Right lung (tissue), 5 donors: Measurements from ENCODE around the gene FSTL4. TPM values are rescaled to one million over a fixed set of nuclear protein-coding genes. Genes with fewer than 3 reads are reported as not detected.

Experiments
- DNase-seq, 2 donors: peaks; one replicate each; pipeline ENCODE4 v3.0.0-alpha.2; 2013
- polyA plus RNA-seq, 5 donors: library from polyadenylated mRNA; unstranded; fragments of 120-200 nt; gene quantifications; one replicate each; pipeline versions ENCODE4 v1.2.1 to v1.2.3, GENCODE V29; 2013; ENCODE audit warnings: inconsistent platforms in 1 of 5, low replicate concordance in 1 of 5; ENCODE audit not compliant: insufficient read length in 5 of 5, insufficient read depth in 1 of 5

The FSTL4 gene
- polyA plus RNA-seq, 5 donors, result 0.14 to 0.27 (median 0.19) TPM; not detected in 1

DNA sequence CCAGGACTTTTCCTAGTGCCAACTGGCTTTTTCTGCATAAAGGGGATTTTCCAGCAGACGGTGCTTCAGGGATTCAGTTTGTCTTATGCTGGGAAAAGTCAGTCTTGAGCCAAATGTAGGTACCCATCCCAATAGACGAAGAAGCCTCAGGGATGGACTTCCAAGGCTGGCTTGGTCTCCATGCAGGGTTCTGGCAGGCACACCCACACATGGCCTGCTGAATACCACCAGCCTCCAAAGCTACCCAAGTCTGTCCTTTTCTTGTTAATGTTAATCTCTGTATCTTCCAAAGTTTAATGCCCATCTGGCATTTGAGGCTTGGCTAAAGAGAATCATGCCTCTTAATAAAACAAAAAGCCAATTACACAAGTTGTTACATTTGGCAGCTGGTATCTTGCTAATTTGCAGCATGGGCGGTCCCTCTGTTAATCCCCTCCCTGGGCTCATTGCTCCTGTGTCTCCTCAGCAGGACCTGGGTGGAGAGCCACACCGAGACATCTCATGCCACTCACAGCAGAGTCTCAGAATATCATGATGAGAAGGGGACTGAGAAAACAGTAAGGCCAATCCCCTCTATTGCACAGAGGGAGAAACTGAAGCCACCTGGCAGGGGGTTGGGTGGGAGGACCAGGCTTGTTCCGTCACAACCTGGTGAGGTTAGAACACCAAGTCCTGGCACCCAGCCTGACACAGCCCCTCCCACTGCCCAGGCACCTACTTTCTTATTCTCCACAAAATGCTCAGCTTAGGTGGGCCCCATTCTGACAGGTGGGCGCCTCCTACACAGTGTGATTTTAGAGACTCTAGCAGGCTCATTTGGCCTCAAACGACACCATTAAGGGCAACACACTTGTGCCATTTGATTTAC is 243.2 kb downstream of the FSTL4 start:
- no peak for DNase-seq

DNA sequence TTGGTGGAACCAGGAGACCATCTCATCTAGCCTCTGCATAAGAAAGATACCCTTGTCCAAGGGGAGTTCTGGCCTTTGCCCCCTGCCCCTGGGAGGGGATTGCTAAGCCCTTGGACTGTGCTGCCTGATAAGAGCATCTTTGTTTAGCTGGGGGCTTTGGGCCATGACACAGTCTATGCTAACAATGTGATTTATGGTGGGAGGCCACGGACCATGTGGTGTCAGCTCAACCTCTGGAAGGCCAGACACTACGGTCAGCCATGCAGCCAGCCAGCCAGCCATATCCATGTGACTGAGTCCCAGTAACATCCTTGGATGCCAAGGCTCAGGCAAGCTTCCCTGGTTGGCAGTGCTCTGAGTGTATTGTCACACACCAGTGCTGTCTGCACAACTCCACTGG is 244.4 kb downstream of the FSTL4 start:
- DNase-seq, result no peak

DNA sequence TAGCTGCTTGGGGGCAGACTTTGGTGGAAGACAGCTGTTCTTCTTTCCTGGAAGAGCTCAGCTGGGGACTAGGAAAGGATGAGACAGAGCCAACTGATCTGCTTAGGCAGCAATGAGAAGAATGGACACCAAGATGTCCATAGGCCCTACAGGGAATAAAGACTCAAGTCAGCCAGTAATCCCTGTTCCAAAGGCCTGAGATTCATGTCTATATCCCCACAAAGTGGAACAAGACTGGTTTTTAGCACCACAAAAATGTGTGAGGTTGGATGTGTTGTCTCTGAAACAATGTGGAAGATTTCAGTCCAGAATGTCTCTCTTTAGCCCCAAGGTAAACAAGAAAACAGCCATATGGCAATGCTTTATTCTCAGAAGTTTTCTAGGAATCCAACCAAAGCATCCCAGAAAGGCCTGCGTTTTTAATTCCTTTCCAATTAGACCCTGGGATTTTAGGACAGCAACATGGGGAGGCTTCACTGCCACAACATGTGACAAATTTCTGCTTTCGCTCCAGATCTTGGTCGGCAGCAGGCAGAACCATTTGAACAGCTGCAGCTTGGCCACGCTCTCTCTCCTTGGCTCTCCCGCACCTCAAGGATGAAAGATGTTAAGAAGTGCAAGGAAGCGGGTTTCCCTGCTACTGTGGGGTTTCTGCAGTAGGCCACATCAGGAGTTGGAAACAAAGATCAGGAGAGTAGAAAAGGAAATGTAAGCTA is 245.1 kb downstream of the FSTL4 start:
- no peak for DNase-seq

DNA sequence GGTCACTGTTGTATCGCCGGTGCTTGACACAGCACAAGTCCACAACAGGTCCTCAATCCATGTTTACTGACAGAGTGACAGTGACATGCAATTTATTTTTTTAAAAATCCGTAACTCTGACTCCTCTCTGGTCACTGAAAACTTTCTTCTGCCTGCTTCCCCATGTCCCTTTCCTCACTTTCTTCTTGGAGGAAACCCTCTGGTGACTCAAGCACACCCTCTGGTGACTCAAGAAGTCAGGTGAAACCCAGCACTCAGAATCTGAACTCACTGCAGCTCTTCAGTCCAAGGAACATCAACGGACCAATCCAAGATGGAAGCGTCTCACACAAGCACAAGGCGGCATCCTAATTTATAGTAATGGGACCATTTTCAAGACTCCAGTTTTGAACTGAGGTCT is 245.9 kb downstream of the FSTL4 start:
- no peak for DNase-seq

DNA sequence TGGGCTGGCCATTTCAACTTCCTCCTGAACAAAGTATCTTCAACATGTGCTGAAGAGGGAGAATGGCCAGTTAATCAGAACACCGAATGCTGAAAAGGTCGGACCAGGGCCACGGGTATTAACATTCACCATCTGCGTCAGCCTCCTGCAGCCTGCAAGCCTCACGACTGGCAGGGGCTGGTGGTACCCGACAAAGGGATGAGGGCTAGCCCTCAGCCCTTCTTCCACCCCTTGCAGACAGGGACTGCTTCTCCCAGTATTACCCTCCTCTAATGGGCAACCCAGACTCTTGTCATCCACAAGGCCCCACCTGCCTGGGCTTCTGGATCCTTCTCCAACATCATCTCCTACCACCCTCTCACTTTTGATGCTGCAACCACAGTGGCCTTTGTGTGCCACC is 246.6 kb downstream of the FSTL4 start:
- no peak for DNase-seq

DNA sequence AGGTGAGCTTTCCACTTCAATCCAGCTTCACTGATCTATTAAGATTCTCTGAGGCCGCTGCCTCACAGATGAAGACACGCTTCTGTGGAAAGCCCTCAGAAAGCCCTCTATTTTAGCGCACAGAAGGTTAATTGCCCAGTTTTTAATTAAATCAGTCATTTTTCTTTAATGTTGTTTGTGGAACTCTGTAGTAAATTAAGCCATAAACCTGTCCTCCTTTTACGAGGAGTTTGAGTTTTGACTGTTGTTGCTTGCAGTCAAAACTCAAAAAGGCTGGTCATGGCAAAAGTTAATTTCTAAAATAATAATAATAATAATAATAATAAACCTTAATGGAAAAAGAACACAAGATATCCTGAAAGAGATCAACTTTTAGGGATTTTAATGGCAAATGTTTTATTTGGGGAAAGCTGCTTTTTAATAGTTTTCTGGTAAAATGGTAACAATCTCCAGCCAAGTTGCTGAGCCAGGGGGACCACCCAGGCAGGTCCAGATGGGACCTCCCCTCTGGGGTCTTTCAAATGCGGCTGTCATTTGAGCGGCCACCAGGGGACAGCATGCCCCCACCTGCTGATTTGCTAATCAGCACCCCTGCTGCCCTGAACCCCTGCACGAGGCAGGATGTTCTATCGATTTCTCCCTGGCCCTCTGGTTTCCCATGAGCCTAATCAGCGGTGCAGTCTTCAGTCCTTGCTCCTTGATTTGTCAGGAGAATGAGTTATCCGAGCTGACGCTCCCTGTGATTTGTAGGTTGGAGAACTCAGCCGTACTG is 247.2 kb downstream of the FSTL4 start:
- DNase-seq, result no peak

DNA sequence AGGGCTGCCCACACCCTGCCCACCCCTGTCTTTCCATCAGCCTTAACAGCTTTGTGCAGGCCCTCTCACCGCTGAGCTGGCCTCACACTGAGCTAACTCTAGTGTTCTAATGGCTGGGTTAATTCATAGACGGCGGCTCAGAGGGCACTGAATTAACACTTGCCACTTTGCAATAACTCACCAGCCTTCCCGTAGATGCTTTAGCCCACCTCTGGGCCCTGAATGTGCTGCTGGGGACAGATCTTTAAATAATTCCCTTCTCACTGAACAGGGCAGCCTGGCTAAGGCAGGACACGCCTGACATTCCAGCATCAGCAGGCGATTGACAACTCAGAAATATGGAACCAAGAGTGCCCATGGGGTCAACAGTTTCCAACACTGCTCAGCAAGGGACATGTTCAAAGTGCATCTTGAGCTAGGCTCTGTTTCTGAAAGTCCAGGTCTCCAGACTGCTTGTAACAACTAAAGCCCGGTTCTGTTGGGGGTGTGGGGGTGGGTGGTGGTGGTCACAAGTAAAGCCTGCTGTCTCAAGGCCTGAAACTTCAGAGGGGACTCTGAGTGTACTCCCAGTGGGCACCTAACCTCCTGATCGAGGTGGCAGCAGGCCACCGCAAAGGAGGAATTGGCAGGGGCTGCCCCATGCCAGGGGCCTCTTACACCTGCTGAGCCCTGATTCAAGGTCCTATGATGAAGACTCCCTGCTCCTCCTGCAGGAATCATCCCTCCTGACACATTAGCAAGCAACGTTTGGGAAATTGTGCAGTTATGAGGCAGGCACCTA is 248.3 kb downstream of the FSTL4 start:
- DNase-seq, result no peak

DNA sequence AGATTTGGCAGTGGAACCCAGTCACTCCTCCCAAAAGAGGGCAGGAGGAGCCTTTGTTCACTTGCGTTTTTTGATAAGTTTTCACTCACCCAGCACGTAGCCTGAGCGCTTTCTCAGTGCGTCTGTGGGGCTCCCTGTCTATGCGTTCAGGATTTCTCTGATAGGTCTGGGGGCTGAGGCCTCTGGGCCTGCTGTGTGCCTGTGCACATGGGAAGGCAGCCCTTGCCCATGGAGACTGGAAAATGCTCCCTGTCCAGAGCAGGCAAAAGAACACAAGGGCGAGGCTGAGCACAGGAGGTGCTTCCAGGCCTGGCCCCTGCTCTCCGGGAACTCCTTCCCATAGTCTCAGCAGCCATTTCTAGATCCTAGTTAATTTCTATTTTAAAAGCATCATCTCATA is 249.9 kb downstream of the FSTL4 start:
- DNase-seq, result no peak

DNA sequence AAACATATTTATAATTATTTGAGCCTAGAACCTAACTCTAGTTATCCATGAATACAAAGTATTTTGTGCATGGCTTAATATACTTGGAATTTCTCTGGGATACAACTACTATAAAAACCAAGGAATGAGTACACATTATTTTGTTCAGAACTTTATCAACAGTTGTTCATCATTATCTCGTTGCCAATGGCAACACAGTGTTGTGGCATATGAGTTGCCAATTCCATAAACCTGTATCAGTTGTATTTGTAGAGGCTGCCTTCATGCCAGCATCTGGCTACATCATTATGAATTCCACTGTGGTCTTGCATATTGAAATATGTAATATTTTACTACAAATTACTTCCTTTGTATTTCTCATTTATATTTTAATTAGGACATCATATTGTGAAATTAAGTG is 250.4 kb downstream of the FSTL4 start:
- DNase-seq, result no peak

DNA sequence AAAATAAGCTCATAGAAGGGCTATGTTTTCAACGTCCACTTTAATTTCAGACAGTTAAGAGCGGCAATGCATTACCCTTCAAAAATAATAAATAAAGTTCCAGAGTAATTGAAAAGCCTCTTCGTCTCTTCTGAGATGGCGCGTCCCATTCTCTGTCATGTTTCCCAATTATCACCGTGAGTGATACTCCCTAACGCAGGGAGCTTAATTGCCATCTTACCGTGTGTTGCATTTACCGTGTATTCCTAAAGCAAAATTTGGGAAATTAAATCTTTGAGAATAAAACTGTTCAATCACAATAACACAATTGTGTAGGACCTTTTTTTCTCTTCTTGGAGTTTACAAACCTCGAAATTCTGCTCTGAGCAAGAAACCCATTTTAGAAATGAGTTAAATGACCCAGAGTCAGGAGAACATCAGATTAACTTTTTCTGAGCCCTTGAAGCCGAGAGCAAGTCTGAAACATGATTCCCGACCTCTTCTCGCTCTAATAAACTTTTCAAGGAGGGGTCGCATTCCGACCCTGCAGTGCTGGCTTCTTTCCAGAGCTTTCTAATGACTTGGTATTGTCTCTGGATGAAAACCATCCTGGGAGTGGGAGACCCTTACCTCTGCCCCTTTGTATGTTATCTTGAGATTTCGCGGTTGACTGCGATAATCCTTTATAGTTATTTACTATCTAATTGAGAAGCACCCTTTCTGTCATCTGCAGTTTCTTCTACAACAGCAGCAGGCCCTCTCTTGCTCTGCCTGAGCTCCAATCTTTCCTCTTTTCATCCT is 251.5 kb downstream of the FSTL4 start:
- DNase-seq, result no peak

DNA sequence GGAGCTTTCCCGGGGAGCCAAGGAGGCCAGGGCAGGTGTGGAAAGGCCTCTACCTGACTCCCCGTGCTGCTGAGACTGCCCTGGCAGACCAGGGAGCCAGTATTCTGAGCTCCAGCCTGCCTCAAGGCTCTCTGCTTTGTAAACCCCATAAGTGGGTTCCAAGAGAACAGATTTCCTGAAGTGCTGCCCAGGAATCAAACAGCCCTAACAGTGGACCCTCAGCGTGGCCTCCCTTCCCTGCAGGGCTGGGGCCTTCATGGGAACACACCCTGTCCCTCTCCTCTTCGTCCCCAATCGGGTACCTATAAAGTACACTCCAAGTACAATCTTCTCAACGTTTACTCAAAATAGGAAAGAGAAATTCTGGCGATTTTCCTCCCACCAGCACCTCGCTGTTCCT is 252.5 kb downstream of the FSTL4 start:
- no peak for DNase-seq

DNA sequence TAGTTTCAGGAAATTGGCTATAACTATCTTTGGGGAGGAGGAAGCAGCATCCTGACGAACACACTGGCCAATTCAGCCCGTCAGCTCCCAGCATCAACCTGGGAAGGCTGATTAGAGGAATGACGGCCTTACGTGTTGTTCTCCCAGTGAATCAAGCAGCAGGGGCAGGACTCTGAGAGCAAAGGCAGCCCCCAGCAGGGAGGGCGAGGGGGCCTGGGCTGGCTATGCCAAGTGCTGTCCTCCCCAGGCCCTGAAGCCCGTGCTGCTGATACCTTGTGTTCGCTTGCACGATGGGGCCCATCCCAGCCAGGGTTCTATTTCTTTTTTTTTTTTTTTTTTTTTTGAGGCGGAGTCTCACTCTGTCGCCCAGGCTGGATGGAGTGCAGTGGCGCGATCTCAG is 254.1 kb downstream of the FSTL4 start:
- no peak for DNase-seq

DNA sequence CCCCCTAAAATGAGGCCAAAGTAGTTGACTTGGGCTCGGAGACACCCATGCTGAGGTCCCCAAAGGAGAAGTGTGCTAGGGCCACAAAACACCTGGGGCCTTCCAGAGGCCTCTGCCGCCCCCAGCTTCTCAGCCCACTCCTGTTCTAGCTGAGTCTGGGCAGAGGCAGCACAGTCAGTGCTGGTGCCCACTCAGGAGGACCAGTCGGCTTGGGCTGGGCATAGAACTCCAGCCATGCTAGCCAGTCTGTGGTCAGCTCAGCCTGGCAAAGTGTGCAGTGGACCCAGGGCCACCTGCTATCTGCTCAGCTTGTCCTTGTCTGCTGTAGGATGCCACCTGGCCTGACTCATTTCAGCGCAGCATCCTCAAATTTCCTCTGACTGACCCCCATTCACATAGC is 254.6 kb downstream of the FSTL4 start:
- no peak for DNase-seq

DNA sequence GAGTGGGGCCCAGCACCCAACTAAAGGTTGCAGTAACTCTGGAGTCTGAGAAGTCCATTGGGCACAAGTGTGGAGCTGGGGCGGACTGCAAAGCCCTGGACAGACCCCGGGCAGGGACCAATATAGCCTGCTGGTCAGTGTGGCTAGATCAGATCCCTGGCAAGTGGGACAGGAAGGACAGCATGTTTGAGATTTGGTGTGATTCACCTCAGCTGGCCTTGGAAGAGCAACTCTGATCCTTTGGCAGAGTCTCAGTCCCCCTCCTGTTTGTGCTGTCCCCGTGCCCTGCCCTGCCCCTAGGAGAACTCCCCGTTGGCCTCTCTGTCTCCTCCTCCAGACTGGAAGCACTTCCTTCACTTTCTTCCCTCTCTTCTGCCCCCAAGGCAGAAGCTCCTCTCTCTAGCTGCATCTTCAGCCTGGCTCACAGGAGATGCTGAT is 255.3 kb downstream of the FSTL4 start:
- no peak for DNase-seq

DNA sequence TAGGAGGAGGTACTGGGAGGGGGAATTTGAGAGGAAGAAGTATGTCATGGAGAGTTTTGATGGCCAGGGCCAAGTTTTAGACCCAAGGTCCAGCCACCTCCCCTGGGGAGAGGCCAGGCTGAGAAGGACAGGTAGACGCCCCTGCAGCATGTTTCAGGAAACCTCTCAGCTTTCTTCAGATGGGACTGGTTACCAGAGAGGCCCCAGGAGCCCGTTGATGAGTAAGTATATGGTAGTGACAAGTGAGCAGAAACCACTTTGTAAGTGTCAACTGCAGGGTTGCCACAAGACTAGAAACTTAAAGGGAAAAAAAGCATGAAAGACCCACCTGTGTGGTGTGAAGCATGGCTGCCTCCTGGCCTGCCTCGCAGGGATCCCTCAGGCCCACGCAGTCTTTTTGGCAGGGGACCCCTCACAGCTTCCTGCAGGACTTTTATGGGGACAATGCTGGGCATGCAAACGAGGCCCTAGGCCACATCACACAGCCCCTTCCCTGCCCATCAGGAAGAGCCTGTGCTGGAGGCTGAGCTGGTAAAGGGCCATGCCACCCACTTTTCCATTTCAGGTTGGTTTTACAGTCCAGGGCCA is 255.9 kb downstream of the FSTL4 start:
- no peak for DNase-seq

DNA sequence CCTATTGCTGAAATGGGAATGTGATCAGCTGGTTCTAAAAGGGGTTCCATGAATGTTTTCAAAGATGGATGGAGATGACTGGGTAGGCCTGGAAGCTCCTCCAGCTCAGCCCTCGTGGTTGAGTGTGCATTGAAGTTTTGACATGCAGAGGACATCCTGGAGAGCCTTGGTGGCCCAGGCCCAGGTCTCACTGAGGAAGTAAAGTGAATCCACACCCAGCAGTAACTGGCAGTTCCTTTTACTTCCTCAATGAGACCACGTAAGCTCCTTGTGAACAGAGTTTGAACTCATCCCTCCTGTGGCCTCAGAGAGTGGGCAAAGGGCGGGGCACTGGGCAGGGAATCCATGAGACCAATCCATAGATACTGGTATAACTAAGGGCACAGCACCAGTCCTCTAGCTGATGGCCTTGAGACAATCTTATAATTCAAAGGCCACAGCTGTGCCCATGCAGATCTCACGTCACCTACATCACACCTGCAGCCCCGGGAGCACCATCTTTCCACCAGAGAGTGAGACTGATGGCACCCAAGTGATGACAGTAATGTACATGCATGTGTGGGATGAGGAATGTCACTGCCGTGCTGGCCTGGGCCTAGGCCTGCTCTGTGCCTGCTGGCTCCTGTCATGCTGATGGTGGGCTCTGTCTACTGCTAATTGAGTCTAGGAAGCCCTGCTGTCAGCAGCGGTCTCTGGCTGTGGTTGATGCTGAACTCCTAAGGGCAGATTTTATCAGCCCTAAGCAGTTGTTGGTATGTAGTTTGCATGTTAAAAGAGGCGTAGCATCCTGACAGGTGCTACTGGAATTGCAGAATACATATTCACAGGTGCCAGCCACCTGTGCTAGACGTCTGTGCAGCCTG is 257.8 kb downstream of the FSTL4 start:
- DNase-seq, result no peak

DNA sequence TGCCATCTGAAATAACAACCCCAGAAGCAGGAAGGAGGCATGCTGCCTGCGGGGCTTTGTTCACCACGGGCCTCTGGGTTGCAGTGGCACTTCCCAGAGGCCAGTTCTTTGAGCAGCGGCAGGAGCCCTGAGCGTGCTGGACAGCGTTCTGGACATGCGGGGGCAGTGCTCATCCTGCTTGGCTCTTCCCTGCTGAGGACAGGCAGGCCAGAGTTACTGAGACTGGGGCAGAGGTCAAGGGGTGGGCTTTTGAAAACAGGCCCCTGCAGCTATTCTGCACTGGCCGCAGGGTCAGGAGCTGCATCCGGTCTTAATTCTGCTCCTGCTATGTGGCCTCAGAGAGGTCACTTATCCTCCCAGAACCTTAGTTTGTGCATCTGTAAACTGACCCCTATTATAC is 258.6 kb downstream of the FSTL4 start:
- DNase-seq, result no peak

DNA sequence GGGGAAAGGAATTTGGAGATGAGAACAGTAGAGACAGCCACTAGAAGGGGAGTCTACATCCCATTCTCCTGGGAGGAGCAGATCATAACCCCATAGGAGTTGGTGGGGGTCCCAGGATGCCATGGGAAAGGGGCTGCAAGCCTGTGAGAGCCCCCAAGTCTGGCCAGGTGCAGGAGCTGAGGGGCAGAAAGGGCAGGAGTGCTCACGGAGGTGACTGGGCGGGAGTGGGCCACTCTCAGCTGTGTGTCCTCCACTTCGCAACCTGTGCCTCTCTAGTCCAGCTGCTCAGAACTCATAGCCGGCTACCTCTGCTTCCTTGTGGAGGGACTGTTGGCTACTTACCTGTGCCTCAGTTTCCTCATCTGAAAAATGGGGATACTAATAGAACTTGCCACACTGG is 263.9 kb downstream of the FSTL4 start:
- no peak for DNase-seq

DNA sequence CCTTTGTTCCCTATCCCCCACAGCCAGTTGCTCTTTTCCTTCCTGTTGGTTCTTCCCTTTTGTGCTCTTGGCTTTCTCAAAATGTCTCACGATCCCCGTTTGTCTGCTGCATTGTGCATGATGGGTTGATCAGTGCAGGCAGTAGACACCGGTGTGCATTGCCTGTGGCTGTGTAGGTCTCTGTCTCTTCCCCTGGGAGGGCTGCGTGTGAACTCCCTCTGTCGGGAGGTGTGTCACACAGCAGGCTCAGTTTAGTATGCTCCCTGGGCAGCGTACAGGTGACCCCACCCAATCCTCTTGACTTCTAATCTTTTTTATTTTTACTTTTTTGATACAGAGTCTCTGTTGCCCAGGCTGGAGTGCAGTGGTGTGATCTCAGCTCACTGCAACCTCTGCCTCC is 265.3 kb downstream of the FSTL4 start:
- no peak for DNase-seq

DNA sequence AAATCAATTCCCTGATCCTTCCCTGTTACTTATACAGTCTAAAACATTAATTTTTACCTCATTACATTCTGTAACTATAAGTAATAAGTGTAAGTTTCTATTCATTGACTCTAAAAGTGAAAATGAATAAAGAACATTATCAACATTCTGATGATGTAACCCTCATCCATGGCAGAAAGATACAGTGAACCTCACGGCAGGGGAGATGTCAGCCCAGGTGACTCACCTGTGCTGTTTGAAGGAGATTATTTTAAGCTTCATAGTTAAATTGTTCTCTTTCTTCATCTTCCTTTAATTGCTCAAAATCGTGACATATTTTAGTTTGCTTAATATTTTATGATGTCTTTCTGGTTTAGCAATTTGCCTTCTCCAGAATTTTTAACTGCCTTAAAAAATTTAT is 268.1 kb downstream of the FSTL4 start:
- DNase-seq, result no peak
